Measurements from ENCODE around the gene PANK2.
"Not testable (repeated sequence)": the region's sequence is repeated elsewhere in the genome, so short reads cannot be mapped to it uniquely, and the experiment has no call there.

Gene PANK2

GRCh38 chr20:3929713-3930060 lies 40.5 kb downstream of the PANK2 start:
- DNase-seq (ENCODE audit: low read depth): no peak

- DNase-seq (ENCODE audit: low read depth): no peak
Observed at GRCh38 chr20:3930265-3931206, 41.3 kb downstream of the PANK2 start.

- DNase-seq (ENCODE audit: low read depth): no peak
Observed at GRCh38 chr20:3931664-3932063, 42.5 kb downstream of the PANK2 start.

GRCh38 chr20:3932277-3932676 lies 43.1 kb downstream of the PANK2 start:
- DNase-seq (ENCODE audit: low read depth): no peak

- DNase-seq (ENCODE audit: low read depth): no peak
Observed at GRCh38 chr20:3932681-3933080, 43.5 kb downstream of the PANK2 start.

GRCh38 chr20:3933218-3933617 lies 44.0 kb downstream of the PANK2 start:
- DNase-seq (ENCODE audit: low read depth): no peak

- no peak for DNase-seq (ENCODE audit: low read depth)
Observed at GRCh38 chr20:3934624-3935023, 45.4 kb downstream of the PANK2 start.

- no peak for DNase-seq (ENCODE audit: low read depth)
Observed at GRCh38 chr20:3935295-3935955, 46.2 kb downstream of the PANK2 start.

- no peak for DNase-seq (ENCODE audit: low read depth)
Observed at GRCh38 chr20:3935956-3936340, 46.8 kb downstream of the PANK2 start.

GRCh38 chr20:3937618-3938017 lies 48.4 kb downstream of the PANK2 start:
- DNase-seq (ENCODE audit: low read depth): no peak

- no peak for DNase-seq (ENCODE audit: low read depth)
Observed at GRCh38 chr20:3940905-3941304, 51.7 kb downstream of the PANK2 start.

- not testable (repeated sequence) for DNase-seq (ENCODE audit: low read depth)
Observed at GRCh38 chr20:3946666-3947065, 57.5 kb downstream of the PANK2 start.

GRCh38 chr20:3964719-3965118 lies 75.5 kb downstream of the PANK2 start:
- DNase-seq (ENCODE audit: low read depth): no peak

- DNase-seq (ENCODE audit: low read depth): no peak
Observed at GRCh38 chr20:3966571-3966970, 77.4 kb downstream of the PANK2 start.

- DNase-seq (ENCODE audit: low read depth): no peak
Observed at GRCh38 chr20:3970016-3970415, 80.8 kb downstream of the PANK2 start.

GRCh38 chr20:3971145-3971544 lies 82.0 kb downstream of the PANK2 start:
- no peak for DNase-seq (ENCODE audit: low read depth)

- no peak for DNase-seq (ENCODE audit: low read depth)
Observed at GRCh38 chr20:3972161-3972560, 83.0 kb downstream of the PANK2 start.

- not testable (repeated sequence) for DNase-seq (ENCODE audit: low read depth)
Observed at GRCh38 chr20:3972631-3973030, 83.4 kb downstream of the PANK2 start.

- DNase-seq (ENCODE audit: low read depth): no peak
Observed at GRCh38 chr20:3973705-3974104, 84.5 kb downstream of the PANK2 start.

- DNase-seq (ENCODE audit: low read depth): no peak
Observed at GRCh38 chr20:3976511-3976910, 87.3 kb downstream of the PANK2 start.

Measured in stimulated activated CD8-positive, alpha-beta memory T cell treated with anti-CD3 and anti-CD28 coated beads, Interleukin-12 subunit alpha, Interleukin-12 subunit beta, amount 100 ng/mL, for 1 hour (primary cell).